Kidney tubule cell (primary cell): ENCODE measurements around the gene PIK3CA.
"Not testable (repeated sequence)": the region's sequence is repeated elsewhere in the genome, so short reads cannot be mapped to it uniquely, and the experiment has no call there.

Experiments used
- DNase-seq: peaks from one replicate; pipeline ENCODE4 v3.0.0-alpha.2; 2018; ENCODE audit warnings: low spot score

The PIK3CA gene

DNA sequence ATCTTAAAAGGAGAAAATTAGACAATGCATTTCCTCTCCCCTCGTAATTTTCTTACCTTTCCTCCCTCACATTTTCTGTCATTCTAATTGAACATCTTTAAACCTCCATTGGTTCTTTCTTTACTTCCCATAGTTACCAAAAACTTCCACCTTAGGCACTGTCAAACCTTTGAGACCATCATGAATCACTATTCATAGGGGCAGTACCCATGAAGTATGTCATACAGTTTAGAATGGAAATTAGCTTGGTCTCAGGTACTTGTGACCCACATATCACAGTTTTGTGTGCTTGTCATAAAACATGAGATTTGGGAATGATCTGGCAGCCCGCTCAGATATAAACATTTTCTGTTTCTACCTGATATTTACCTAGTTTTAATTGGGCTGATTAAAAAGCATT lies 52.6 kb downstream of the PIK3CA start:
- no peak for DNase-seq

DNA sequence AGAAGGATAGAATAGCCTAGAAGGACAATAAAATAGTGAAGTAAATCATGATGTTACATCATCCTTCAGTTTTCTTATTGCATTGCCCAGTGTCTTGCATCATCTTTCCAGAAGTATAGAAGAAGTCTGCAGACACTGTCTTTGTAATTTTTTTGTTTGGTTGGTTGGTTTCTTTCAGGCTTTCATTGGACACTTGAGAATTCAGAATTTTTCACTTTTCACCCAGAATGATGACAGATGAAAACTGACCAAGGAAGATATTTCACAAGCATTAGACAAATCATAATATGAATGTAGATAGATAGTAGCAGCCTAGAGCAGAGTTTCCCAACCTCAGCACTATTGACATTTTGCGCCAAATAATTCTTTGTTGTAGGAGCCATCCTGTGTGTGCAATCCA lies 67.4 kb downstream of the PIK3CA start:
- not testable (repeated sequence) for DNase-seq

DNA sequence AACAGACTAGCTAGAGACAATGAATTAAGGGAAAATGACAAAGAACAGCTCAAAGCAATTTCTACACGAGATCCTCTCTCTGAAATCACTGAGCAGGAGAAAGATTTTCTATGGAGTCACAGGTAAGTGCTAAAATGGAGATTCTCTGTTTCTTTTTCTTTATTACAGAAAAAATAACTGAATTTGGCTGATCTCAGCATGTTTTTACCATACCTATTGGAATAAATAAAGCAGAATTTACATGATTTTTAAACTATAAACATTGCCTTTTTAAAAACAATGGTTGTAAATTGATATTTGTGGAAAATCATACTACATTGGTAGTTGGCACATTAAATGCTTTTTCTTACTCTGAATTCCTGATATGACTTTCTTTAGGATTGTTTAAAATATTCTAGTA lies 70.1 kb downstream of the PIK3CA start:
- not testable (repeated sequence) for DNase-seq

DNA sequence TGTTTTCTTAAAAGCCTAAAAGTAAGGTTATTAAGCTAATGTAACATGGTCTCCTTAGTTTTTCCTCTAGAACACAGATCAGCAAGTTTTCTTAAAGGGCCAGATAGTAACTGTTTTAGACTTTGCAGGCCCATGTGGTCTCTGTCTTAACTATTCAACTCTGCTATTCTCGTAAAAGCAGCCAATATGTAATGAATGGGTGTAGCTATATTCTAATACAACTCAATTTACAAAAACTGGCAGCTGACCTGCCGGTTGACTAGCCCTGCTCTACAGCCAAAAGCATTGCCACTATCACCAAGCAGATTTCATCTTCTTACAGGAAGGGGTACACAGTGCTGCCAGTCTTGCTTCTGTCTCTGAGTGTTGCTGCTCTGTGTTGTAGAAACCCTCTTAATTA lies 75.4 kb downstream of the PIK3CA start:
- DNase-seq: no peak

DNA sequence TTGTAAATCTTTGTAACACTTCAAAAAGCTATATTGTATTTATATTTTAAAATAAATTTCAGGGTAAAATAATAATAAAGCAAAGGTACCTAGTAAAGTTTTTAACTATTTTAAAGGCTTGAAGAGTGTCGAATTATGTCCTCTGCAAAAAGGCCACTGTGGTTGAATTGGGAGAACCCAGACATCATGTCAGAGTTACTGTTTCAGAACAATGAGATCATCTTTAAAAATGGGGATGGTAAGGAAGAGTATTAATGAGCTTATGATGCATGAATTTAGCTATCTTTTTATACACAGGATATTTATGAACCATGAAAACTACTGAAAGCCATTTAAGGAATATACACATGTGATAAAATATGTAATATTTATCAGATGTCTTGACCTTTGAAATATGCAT lies 76.4 kb downstream of the PIK3CA start:
- no peak for DNase-seq

DNA sequence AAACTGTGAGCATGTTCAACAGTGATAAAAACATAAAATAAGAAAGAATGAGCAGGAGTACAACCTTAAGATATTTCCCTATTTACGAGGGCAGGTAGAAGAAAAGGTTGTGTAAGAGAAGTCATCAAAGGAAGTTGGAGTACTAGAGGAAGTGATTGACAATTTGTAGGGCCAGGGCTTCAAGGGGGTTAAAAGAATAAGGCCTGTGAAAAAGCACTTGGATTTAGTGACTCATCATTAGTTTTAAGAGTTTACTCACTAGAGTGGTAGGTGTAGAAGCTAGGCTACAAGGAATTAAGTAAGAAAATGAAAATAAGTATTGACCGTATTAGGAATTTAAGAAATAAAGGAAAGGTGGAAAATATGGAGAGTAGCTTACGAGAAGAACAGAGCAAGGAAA lies 79.2 kb downstream of the PIK3CA start:
- DNase-seq: peak; percentile 60

DNA sequence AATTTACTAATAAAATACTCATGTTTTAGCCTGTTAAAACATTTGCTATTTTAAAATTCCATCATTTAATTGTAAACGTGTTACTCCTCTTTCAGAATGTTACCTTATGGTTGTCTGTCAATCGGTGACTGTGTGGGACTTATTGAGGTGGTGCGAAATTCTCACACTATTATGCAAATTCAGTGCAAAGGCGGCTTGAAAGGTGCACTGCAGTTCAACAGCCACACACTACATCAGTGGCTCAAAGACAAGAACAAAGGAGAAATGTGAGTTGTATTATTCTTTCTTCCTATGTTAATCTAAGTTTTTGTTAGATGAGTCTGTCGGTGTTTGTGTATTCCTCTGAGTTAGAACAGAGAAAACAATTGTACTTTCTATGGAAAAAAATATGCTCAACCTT lies 81.0 kb downstream of the PIK3CA start:
- DNase-seq: no peak

DNA sequence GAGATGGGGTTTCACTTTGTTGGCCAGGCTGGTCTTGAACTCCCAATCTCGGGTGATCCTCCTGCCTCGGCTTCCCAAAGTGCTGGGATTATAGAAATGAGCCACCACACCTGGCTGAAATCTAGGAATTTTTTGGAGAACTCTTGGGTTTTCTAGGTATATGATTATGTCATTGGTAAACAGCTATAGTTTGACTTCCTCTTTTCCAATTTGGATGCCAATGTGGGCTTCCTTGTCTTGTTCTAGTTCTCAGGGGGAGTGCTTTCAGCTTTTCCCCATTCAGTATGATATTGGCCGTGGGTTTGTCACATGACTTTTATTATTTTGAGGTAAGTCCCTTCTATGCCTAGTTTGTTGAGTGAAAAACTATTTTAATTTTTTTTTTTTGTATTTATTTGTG lies 84.9 kb downstream of the PIK3CA start:
- DNase-seq: no peak

DNA sequence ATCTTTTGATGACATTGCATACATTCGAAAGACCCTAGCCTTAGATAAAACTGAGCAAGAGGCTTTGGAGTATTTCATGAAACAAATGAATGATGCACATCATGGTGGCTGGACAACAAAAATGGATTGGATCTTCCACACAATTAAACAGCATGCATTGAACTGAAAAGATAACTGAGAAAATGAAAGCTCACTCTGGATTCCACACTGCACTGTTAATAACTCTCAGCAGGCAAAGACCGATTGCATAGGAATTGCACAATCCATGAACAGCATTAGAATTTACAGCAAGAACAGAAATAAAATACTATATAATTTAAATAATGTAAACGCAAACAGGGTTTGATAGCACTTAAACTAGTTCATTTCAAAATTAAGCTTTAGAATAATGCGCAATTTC lies 86.0 kb downstream of the PIK3CA start:
- no peak for DNase-seq

DNA sequence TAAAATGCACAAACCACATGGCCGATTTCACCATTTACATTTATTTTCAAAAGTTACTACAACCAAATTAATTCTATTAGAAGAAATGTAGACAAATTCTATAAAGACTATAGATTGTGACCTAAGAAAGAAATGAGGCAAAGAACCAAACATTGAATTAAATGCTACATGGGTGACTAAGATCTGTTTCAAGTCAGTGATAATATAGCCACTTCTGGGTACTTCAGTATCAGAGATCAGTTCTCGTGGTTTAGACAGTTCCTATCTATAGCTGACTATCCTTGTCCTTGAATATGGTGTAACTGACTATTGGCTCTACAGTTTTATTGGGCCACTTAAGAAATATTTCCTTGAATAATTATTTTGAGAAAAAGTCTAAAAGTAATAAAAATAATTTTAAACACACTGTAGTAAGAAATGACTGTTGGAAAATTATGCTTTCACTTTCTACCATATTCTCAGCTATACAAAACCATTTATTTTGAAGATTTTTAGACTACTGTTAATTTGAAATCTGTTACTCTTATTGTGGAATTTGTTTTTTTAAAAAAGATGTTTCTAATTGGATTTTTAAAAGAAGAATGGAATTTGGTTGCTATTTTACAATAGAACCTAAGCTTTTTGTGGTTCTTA lies 88.6 kb downstream of the PIK3CA start:
- no peak for DNase-seq

DNA sequence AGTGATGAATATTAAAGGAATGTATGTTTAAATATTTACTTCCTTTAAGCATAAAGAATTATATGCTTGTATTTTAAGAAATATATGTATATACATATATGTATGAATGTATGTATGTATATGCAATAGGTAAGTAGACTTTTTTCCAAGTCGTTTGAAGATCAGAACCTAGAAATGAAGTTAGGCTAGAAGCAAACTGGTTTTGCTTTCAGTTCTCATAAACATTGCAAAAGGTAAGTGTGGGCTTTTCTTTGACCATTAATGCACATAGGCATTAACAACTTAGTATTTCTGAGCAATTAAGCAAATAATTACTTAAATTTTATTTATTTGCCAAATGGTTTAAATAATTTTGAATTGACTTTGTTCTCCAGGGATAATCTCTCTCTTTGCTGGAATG lies 92.1 kb downstream of the PIK3CA start:
- DNase-seq: not testable (repeated sequence)

DNA sequence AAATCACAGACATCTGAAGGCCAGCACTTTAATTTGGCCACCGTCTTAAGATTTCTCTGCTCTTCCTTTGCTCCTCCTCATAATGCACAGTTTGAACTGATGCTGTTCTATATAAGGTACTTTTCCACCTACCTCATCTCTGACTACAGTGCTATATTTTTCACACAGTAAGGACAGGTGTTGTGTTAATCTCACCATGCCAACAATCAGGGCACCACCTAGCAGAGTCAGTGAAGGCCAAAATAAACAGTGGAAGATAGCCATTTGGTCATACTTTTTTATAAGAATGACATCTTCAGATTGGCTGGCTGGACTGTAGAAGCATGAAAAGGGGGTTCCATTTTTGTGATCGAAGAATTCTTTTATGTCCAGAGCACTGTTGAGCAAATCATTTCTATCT lies 94.7 kb downstream of the PIK3CA start:
- DNase-seq: not testable (repeated sequence)

DNA sequence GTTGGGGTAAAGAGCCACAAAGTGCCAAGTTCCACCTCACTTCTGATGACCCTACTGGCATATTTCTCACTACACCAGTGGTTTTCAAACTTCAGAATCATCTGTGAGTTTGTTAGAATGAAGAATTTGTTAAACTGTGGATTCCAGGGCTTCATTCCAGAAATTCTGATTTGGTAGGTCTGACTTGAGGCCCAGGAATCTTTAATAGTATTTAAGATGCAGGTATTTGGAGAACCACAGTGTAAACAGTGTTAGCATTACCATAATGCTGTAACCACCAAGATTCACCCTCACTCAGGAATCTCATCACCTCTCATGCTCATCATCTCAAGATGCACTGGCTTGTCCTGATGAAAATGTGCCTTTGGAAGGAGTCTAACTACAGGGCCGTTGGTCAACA lies 96.7 kb downstream of the PIK3CA start:
- DNase-seq: peak; percentile 42

DNA sequence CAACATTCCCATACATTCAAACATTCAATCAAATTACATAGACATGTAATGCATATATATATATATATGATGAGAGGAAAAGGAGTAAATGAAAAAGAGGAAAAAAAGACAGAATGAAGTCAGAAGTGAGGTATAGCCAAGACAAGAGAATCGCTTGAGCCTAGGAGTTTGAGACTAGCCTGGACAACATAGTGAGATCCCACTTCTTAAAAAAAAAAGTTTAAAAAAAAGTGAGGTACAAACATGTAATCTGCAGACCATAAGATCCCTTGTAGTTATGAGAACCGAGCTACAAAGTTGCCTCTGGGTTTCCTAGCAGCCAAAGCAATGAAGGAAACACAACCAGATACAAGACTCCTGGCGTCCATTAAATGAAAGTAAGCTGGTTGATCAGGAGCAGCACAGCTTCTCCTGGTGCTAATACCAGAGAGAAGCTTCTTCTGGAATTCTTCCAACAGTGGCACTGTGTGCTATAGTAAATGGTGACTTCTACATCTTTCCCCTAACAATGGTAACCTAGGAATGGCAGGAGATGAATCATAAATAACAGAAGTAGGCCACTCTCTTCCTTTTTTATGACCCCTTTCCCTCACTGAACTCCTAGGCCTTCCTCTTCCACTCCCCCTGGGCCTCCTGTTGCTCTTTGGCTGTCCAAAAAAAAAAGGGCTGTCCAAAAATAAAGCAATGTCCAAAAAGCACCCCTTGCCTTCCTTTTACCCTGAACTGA lies 99.3 kb downstream of the PIK3CA start:
- DNase-seq: peak; percentile 16

DNA sequence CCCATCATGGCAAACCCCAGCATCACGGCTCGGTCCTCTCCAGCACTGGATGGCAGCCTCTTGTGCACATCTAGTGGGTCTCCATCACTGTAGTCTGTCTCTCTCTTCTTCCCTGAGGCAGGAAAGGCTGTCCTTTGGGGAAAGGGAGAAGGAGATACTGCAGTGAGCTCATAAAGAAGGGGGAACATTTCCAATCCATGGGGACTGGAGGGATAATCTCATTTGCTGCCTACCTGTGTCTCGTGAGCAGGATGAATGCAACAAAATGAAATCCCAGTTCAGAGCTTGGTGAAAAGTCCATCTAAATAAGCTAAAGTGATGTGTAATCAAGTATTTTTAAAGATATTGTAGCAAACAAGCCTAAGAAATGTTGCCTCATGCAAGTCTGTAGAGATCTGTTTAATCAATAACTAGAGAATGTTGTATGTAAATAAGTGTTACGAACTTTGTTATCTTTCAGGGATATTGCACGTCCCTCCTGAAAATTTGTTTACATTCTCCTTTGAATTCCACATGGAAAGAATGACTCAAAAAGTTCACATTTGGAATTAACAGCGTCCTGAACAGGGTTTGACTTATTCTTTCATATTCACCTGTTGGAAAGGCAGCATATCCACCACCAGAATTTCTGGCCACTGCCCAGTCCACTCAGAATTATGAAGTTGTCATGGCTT lies 102.8 kb downstream of the PIK3CA start, which contains the start of gene KCNMB3:
Gene KCNMB3, minus strand, starts transcription at position 312 of the 674 bp plus-strand sequence. Its CDS starts 124 bp downstream, at position 188.
- no peak for DNase-seq

DNA sequence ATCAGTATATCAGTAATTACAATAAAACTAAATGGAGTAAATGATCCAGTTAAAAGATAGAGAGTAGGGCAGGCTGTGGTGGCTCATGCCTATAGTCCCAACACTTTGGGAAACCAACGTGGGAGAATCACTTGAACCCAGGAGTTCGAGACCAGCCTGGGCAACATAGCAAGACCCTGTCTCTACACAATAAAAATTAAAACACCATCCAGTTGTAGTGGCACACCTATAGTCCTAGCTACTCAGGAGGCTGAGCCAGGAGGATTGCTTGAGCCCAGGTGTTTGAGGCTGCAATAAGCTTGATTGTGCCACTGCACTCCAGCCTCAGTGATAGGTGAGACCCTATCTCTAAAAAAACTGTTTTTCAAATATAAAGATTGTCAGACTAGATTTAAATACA lies 108.7 kb downstream of the PIK3CA start:
- no peak for DNase-seq

DNA sequence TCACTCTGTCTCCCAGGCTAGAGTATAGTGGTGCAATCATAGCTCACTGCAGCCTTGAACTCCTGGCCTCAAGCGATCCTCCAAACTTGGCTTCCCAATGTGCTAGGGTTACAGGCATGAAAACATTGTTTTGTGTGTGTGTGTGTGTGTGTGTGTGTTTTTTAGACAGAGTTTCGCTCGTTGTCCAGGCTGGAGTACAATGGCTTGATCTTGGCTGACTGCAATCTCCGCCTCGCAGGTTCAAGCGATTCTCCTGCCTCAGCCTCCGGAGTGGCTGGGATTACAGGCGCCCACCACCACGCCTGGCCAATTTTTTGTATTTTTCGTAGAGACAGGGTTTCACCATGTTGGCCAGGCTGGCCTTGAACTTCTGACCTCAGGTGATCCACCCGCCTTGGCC lies 109.6 kb downstream of the PIK3CA start:
- DNase-seq: not testable (repeated sequence)

DNA sequence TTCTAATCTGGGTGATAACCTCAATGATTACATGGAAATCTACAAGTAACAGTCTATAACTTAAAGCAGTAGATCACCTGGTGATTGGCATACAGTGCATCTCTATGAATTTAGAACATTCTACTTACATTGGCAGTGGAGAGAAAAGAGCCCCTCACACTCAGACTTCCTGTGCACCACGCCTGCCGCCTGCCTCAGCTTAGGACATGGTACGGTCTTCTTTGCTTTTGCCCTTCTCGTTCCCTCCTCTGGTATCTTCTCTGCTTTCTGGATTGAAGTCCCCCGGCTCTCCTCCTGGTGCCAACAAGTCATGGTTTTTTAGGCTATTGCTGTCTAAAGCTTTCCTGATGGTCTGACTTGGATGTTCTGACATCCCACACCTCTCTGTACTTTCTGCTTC lies 110.7 kb downstream of the PIK3CA start:
- no peak for DNase-seq

DNA sequence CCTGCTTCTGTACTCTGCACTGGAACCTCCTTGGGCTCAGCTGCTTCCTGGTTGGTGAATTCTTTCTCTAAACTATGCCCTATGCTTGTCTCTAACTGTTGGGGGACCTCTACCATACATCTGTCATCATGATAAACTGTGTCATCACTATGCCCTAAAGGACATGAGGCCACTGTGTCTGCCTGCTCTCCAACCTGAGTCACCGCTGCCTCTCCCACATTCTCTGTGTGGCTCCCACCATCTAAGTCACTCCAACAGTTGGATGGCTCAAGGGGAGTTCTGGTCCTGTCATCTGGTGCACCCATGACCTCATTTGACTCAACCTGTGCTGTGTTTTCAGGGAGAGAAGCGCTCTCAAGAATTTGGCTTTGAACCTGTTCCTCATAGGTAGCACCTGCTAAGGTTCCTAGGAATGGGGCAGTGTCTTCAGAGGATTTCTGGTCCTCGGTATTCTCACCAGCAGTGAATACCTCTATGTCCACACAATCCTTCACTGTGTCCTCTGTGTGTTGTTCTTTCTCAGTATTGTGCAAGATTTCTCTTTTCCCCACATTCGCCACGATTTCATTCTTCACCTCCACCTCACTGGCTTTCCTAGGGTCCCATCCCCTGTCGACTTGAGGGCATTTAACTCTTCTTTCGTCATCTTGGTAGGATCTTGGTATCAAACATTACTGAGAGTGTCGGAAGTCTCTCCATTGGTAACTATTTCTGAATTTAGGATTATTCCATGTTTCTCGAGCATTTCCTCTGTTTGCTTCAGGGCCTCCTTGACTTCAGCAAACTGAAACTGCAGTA lies 112.0 kb downstream of the PIK3CA start:
- not testable (repeated sequence) for DNase-seq

DNA sequence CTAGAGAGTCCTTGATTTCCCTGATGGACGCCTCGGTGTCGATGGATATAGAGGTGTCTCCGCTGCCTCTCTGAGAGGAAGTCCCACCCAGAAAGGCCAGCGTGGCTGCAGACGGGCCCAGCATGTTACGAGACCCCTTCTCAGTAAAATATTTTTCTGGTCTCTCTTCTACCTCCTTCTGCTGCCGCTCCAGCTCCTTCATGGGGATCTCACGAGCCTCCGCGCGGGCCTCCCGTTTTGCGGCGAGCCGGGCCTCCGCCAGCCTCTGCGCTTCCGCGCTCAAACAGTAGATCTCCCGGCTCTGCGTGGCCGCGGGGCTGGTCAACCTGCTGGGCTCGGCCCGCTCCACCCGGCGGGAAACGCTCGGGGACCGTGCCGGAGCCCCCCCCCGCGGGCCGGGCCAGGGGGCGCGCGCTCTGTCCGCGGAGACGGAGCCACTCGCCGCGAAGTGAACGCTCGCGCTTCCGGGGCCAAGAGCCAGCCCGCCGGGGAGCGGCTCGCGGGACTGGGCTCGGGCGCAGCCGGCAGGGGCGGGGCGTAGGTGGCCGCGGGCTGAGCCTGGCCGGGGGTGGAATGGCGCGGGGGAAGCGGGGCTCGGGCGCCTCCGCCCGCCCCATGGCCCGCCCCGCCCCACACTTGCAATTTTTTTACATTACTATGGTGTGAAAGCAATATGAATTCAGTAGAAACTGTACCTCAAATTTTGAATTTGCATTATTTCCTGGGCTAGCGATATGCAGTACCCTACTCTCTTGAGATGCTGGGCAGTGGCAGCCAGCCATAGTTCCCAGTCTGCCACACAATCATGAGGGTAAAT lies 113.0 kb downstream of the PIK3CA start:
- peak; percentile 74 for DNase-seq

DNA sequence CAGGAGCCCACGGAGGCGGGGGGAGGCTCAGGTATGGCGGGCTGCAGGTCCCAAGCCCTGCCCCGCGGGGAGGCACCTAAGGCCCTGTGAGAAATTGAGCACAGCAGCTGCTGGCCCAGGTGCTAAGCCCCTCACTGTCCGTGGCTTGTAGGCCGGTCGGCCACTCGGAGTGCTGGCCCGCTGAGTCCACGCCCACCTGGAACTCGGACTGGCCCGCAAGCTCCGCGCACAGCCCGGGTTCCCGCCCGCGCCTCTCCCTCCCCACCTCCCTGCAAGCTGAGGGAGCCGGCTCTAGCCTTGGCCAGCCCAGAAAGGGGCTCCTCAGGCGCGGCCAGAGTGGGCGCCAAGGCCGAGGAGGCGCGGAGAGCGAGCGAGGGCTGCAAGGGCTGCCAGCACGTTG lies 115.0 kb downstream of the PIK3CA start:
- DNase-seq: no peak

DNA sequence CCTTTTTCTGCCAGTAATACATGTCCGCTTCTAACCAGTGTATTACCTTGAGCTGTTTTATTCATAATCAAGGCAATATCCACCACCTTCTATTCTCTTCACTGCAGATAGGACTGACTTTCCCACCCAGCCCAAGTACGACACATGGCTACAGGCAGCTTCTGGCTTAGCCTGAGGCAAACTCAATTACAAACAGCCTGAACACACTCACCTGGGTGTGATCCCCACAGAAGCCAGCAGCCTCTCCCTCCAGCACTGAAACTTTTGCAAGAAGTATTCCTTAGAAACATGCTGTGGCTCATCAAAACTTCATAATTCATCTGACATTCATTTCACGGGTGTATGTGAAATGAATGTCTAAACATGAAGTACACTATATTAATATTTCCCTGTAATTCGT lies 116.3 kb downstream of the PIK3CA start:
- no peak for DNase-seq
